ENCODE results near the gene NXNL2. TPM values are rescaled to one million over a fixed set of nuclear protein-coding genes. Genes with fewer than 3 reads are reported as not detected.

The NXNL2 gene
- total RNA-seq, 4 donors from 2014 or later: 0.44 to 4.4 (median 1.1) TPM; not detected in 1

DNA sequence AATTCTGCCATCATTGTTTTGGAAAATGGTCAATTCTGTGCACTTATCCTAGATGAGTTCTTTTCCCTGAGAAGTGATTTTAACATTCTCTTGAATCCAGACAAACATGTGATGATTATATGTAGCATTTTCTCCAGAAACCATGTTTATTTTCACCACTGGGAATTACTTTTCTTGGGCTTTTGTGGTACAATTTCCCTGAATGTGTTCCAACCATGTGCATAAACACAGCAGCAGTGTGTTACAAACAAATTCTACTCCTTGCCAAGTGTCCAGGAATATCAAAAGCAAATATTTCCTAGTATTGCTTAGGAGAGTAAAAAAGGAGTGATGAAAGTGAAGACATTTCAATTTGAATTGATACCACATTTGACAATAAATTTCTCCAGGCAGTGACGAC, 50.4 kb downstream of the NXNL2 start:
- intact Hi-C loops (cut with DNase I; ENCODE audit: low total_unique reads): no loop called here
- TF ChIP-seq, protein P1, sequence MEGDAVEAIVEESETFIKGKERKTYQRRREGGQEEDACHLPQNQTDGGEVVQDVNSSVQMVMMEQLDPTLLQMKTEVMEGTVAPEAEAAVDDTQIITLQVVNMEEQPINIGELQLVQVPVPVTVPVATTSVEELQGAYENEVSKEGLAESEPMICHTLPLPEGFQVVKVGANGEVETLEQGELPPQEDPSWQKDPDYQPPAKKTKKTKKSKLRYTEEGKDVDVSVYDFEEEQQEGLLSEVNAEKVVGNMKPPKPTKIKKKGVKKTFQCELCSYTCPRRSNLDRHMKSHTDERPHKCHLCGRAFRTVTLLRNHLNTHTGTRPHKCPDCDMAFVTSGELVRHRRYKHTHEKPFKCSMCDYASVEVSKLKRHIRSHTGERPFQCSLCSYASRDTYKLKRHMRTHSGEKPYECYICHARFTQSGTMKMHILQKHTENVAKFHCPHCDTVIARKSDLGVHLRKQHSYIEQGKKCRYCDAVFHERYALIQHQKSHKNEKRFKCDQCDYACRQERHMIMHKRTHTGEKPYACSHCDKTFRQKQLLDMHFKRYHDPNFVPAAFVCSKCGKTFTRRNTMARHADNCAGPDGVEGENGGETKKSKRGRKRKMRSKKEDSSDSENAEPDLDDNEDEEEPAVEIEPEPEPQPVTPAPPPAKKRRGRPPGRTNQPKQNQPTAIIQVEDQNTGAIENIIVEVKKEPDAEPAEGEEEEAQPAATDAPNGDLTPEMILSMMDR (IDR thresholded peaks at IDR 0.05): no peak
- no peak for TF ChIP-seq POLR2A (IDR thresholded peaks at IDR 0.05)
- no peak for DNase-seq (ENCODE audit: low spot score in 2 of 2)
- WGBS, 2 donors: 81 to 82% methylated on average over 1 of the region's 1 CpG
- no peak overlapping the region for H3K4me3 ChIP-seq (ENCODE audit: low read depth, poor library complexity, severe bottlenecking)

DNA sequence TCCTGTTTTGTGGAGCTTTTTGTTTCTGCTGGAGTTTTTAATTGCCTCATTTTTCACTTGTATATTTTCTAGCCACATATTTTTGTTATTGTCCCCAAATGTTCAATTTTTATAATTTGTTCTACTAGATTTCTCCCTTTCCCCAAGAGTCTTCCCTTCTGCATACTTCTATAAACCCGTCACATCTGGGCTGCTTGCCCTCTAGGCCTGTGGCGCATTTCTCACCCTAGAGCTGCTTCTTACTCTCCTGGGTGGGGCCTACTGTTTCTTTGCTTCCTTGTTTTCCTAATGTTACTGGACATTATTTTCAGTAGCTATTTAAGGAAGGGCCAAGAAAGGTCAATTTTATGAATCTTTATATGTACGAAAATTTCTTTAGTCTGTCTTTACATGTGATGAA, 51.5 kb downstream of the NXNL2 start:
- TF ChIP-seq POLR2A (IDR thresholded peaks at IDR 0.05): no peak
- TF ChIP-seq, protein P1 (IDR thresholded peaks at IDR 0.05): no peak
- DNase-seq (ENCODE audit: low spot score in 2 of 2): no peak
- WGBS, 2 donors: 74 to 87% methylated on average over 3 of the region's 3 CpGs
- H3K4me3 ChIP-seq (ENCODE audit: low read depth, poor library complexity, severe bottlenecking): no peak overlapping the region
- intact Hi-C loops (cut with DNase I; ENCODE audit: low total_unique reads): no loop called here

DNA sequence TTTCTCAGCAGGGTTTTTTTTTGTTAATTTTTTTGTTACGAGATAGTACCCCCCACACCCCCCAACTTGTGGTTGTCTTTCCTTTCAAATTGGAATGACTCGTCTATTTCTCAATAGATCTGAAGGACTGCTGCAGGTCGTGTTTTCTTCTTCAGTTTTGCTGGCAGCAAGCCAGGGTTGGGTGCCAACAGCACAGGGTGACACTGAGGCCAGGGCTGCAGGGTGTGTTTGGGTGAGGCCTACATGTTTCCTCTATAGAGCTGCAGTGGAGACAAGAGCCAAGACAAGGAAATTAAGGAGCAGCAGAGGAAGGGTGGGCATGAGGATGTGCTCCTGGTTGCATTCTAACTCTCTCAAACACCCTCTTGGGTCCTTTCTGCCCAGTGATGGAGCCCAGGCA, 52.2 kb downstream of the NXNL2 start:
- 36 to 54% methylated on average over 3 of the region's 3 CpGs for WGBS, 2 donors
- DNase-seq (ENCODE audit: low spot score in 2 of 2): no peak
- TF ChIP-seq, protein P1 (IDR thresholded peaks at IDR 0.05): no peak
- intact Hi-C loops (cut with DNase I; ENCODE audit: low total_unique reads): no loop called here
- no peak overlapping the region for H3K4me3 ChIP-seq (ENCODE audit: low read depth, poor library complexity, severe bottlenecking)

DNA sequence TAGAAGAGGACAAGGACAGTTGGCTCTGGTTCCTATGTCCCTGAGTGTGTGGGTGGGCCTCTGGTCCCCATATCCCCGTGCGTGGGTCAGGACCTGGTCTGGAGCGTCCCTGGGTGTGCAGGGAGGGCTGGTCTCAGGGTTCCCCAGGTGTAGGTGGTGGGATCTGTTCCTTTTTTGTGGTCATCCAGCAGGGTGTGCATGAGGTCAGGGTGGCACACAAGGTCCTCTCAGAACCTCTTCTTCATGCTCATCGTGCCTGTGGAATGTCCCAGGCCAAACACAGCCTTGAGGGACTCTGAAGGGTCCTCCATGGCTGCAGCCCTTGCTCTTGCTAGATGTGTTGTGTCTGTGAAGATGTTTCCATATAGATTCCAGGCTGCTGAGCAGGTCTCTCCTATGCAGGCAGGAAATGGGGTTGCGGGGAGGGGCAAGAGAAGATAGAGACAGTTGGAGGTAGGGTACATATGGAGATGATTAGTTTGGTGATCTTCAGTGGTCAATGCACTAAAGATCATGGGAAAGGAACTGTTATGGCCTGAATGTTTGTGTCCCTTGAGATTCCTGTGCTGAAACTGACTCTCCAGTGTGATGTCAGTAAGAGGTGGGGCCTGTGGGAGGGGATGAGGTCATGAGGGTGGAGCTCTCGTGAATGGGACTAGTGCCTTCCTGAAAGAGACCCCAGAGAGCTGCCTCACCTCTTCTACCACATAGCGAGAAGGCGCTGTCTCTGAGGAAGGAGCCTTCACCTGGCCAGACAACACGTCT, 53.1 kb downstream of the NXNL2 start:
- WGBS, 2 donors: 90 to 95% methylated on average over 9 of the region's 9 CpGs
- intact Hi-C loops (cut with DNase I; ENCODE audit: low total_unique reads): no loop called here
- TF ChIP-seq POLR2A (IDR thresholded peaks at IDR 0.05): no peak
- TF ChIP-seq, protein P1 (IDR thresholded peaks at IDR 0.05): no peak
- no peak for DNase-seq (ENCODE audit: low spot score in 2 of 2)
- H3K4me3 ChIP-seq (ENCODE audit: low read depth, poor library complexity, severe bottlenecking): no peak overlapping the region

DNA sequence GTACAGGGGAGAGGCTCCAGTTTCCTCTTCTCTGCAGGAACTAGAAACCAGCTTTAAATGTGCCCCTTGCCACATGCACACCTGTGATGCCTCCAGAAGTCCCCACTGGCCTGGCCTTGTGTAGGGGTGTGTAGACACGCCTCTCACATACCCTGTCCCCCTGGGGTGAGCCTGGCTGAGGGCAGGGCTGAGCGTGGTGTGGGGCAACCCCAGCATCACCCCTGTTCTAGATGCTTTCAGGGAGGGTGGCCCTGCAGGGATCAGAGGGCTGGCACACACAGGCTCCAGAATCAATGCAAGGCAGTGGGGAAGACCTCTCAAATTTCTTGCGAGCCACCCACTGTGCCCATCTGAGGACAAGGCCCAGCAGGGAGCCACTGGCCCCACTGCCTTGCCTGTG, 54.7 kb downstream of the NXNL2 start:
- 86% methylated on average over 3 of the region's 3 CpGs for WGBS, 2 donors
- TF ChIP-seq, protein P1 (IDR thresholded peaks at IDR 0.05): no peak
- intact Hi-C loops (cut with DNase I; ENCODE audit: low total_unique reads): loop anchor here (5.0 to 10.0 kb wide), 2 partner anchors 413 to 695 kb away; no protein-coding TSS in a partner anchor

More for the DNA sequence above, 54.7 kb downstream of the NXNL2 start:
- DNase-seq (ENCODE audit: low spot score in 2 of 2): no peak
- no peak overlapping the region for H3K4me3 ChIP-seq (ENCODE audit: low read depth, poor library complexity, severe bottlenecking)
